Stimulated activated CD8-positive, alpha-beta memory T cell treated with anti-CD3 and anti-CD28 coated beads, Interleukin-2, amount 100 ng/mL, for 1 hour (primary cell): Measurements from ENCODE around the gene SNN.

Experiments used
- DNase-seq, 2 donors: peaks; one replicate each; pipeline ENCODE4 v3.0.0-alpha.2; 2020; ENCODE audit warnings: low read depth in 2 of 2

SNN gene

DNA sequence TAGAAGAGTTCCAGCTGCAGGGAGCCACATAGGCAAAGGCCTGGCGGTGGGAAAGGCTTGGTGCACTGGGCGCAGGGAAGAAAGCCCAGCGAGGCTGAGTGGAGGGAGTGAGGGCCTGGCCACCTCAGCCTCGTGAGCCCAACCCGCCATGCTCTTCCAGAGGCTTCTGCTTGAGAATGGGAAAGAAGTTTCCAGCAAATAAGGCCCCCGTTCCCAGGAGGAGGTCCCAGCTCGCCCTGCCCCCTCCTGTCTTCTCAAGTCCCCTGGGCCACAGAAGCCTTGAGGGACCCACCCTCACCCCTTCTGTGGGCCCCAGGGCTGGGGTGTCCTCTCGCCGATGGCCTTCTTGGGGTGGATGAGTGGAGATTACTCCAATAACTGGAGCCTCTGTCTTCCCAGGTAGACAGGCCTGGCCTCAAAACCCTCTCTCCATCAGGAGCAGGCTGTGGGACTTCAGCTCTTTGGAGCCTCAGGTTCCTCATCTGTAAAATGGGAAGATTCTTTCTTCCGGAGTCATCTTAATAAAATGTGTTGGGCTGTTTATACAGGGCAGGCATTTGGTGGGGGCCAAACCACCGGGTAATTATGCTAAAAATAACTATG, 933 bp upstream of the SNN start:
- no peak for DNase-seq

DNA sequence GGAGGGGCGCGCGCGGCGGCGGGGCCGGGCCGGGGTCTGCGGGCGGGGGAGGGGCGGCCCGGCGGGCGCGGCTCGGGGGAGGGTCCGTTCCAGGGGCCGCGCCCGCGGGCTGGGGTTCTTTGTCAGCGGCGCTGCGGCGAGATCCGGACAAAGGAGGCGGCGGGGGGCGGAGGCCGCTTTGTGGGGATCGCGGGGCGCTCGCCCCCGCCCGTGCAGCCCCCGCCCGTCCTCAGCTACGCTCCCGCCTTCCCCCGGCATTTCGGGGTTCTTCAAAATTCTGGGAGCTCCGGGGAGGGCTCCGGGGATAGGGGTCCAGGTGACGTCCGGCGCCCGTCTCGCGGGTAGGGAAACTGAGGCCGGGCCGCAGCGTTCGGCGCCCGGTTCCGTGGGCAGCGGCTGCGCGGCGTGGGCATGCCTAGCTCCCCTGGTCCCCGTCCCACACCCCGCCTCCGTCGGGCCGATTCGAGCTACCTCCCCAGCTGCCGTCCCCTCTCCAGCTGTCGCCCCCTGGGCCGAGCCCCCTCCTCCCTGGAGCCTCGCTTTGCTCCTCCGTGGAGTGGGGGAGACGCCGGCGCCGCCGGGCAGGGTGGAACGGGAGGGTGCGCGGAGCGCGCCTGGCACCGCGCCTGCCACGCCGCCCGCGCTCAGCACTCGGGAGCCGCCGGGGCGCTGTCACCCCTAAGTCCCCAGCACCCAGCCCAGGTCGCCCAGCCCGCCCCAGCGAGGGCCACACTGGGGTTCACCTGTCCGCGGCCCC, 546 bp downstream of the SNN start:
- DNase-seq = no peak

DNA sequence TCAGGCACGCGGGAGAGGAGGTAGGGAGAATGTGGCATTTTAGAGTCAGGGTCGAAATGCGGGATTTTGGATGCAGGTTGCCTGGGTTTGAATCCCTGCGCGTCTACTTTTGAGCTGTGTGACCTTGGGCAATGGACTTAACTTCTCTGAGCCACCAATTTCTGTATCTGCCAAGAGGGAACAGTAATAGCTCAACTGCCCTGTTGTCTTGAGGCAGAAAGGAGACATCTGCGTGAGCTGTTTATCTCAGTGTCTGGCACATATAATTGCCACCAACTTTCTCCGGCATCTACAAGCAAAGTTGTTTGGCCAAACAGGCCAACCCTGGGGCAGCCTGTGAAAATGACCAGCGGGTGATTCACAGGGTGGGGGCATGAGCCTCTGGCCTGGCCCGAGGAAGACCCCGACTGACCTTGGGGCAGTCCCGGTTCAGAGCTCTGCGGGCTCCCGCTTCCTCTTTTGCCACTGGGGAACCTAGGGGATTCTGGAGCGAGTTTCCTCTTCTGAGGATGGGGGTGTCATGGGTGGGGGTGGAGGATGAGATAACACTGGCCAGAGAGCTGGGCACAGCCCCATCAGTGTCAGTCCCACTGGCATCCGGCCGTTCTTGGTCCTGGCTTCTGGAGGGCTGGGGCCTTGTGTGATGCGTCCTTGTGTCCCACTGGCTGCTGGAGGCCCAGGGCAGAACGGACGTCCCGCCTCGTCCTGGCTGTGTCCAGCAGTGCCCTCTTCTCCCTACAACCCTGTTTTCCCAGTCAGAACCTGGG, 1.3 kb downstream of the SNN start:
- no peak for DNase-seq

DNA sequence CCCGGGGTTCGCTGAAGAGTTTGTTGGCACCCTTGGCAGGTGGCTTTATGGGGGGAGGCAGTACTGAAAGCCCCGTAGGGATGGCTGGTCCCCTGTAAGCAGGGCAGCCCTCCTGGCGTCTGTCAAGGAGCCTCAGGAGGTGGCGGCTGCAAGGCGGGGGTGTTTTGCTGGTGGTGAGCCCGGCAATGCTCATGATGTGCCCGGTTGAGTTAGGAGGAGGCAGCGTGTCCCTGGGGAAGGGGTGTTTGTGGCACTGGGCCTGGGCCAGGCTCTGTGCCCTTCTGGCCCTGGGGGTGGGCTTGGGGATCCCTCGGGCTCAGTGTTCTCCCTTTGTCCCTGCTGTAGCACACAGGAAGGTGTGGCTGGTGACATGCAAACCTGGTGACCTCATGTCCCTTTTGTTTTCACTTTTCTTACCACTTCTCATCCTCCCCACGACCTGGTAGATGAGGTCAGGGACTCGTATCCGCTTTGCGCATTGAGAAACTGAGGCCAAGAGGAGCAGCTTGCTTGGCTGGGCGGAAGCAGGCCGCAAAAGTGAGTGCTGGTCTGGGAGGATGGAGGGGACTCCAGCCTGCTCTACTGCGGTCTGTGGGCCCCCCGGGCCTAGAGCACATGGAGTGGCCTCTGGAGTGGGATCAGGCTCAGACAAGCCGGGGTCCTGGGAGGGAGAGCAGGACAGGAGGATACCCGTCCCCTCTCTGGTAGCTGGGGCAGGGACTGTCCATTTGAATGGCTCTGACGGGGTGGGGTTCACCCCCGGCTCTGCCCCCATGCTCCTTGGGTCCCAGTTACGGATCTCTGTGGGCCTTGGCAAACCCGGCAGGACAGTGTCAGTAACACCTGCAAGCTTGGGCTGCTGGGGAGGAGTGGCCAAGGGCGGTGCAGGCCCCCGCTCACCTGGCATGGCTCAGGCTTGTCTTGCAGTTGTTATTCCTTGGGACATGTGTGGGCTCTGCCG, 2.2 kb downstream of the SNN start:
- no peak for DNase-seq

DNA sequence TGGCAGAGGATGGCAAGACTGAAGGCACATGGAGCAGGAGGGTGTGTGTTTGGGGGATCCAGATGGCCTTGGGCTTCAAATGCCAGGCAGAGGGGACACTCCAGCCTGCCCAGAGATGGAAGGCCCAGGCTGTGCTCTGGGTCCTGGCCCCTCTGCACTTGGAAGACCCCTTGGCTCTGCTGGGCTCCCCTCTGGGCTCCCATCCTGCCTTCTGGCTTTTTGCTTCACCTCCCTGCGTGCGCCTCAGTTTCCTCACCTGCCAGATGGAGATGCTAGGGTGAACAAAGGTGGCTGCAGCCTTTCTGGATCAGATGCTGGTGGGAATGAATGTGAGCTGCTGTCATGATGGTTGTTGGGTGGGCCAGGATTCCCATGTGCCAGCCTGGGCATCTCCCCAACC, 3.0 kb downstream of the SNN start:
- no peak for DNase-seq

DNA sequence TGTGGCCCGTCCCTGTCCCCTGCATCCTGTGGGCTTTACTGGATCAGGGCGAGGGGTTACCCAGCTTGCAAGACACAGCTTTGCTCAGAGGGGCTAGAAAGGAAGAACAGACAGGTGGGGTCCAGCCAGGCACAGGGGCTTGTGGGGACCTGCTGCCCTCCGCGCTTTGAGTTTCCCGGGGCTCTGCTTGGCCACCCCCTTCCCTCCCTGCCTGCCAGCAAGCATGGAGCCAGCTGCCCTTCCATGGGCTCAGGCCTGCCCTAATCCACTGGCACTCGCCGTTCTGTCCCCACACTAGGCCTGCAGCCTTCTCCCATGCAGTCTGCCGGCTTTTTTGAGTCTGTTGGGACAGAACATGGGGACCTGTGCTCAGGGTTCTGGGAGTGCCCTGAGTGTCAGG, 3.4 kb downstream of the SNN start:
- no peak for DNase-seq

DNA sequence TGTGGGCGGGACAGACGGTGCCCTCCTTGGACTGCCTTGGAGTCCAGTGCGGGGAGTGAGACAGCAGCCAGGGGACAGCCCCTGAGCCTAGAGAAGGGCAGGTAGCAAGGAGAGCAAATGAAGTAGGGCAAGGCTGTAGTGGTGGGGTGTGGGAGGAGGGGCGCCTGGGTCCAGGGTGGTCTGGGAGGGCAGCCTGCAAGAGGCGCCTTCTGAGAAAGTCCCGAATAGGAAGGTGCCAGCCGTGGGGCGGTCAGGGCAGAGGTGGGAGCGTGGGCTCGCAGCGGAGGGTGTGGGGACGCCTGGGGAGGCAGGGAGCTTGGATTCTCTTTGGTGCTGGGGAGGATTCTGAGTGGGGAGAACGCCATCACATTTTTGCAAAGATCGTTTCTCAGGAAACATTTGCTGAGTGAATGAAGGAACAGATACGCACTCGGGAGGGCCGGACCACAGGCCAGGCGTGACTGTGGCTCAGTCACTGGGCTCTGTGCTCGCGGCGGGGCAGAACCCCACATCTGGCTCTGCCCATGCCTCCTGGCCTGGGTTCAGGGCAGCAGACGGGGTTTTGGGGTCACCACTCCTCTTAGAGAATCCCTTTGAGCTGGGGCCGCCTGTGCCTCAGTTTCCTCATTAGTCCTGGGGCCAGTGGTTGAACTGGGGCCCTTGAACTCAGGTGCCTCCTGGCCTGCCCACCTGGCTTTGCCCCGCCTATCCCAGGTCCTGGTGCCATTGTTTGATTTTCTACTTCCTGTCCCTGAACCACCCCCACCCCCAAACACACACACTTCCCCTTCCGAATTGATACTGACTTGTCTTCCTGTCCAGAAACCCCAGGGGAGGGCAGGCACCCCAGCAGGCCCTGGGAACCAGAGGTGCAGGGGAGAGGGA, 4.2 kb downstream of the SNN start:
- DNase-seq = no peak

DNA sequence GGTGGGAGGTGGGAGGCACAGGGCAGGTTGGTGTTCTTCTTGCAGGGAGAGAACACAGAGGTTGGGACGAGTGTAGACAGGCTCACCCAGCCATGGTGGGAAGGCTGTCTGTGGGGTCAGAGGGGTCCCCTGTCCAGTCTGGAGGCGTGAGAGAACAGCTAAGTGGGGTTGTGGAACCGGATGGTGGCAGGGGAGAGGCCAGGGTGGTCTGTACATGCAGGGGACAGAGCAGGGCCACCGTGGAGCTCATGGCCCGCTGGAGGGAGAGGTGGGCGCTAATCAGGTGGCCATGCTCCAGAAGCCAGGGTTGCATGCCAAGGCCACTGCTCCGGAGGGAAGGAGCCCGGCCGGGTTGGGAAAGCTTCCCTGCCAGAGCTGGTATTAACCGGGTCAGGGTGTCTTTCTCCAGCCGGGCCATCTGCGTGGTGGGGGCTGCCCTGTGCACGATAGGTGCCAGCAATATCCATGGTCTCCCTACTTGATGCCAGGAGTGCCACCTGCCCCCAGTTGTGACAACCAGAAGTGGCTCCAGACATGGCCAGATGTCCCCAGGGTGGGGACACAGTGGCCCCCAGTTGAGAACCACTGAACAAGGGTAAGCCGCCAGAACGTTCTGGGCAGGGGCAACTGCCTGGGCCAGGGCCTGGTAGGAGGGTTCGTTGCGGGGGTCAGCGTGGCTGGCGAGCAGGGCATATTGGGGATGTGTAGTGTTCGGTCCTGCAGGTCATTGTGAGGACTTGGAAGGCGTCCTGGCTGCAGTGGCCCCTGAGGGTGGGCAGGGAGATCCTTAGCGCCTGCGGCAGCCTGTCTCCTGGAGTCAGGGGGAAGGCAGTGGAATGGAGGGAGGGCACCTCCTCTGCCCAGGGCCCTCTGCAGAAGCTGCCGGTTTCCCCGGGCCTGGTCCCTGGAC, 5.1 kb downstream of the SNN start:
- no peak for DNase-seq

DNA sequence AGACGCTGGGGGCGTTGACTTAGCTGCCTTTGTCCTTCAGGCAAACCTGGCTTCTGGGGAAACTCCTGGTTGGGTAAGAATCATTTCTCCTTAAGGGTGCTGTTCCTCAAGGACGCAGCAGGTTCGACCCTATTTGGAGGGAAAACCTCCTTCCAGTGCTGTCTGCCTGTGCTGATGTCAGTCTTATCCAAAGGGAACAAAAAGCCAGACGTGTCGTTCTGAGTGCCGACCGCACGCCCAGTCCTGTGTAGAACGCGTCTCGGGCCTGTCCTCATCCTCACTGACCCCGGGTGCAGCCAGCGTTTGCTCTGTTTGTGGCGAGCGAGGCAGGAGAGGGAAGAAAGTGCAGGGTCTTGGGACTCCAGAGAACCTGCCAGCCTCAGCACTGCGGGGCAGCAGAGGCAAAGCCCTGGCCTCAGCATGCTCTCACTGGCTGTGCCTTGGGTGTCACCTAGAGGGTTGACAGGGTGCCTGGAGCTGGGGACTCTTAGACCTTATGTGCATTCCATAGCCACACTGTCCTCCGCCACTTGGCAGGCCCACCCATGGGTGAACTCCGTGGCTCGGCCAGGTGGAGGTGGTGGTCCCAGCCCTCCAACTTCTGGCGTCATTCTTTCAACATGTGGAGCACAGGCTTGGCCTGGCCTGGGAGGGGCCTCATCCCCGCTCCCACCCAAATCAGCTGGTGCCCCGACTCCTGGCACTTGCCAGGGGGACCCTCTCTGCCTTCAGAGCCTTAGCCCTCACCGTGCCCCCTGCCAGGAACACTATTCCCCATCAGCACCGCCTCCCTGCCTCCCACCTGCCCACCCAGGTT, 6.0 kb downstream of the SNN start:
- DNase-seq = no peak

DNA sequence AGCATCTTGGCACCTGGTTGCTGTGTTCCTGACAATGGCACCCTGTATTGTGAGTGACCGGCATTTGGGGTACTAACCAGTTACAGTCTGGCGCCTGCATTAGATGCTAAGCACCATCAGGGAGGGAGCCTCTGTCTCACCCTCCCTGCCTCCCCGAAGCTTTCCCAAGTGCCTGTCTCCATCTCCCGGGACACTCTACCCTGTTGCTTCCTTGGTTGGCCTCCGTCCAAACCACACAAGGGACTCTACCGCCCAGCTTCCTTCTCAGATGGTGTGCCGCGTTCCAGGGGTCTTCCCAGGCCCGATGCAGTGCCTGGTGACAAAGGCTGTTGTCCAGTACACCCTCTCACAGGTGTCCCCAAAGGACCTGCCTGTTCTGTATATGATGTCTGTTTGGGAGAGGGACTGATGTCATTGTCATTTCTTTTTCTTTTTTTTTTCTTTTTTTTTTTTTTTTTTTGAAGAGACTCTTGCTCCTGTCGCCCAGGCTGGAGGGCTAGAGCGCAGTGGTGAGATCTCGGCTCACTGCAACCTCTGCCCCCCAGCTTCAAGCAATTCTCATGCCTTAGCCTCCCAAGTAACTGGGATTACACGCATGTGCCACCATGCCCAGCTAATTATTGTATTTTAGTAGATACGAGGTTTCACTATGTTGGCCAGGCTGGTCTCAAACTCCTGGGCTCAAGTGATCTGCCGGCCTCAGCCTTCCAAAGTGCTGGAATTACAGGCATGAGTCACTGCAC, 6.7 kb downstream of the SNN start:
- no peak for DNase-seq

DNA sequence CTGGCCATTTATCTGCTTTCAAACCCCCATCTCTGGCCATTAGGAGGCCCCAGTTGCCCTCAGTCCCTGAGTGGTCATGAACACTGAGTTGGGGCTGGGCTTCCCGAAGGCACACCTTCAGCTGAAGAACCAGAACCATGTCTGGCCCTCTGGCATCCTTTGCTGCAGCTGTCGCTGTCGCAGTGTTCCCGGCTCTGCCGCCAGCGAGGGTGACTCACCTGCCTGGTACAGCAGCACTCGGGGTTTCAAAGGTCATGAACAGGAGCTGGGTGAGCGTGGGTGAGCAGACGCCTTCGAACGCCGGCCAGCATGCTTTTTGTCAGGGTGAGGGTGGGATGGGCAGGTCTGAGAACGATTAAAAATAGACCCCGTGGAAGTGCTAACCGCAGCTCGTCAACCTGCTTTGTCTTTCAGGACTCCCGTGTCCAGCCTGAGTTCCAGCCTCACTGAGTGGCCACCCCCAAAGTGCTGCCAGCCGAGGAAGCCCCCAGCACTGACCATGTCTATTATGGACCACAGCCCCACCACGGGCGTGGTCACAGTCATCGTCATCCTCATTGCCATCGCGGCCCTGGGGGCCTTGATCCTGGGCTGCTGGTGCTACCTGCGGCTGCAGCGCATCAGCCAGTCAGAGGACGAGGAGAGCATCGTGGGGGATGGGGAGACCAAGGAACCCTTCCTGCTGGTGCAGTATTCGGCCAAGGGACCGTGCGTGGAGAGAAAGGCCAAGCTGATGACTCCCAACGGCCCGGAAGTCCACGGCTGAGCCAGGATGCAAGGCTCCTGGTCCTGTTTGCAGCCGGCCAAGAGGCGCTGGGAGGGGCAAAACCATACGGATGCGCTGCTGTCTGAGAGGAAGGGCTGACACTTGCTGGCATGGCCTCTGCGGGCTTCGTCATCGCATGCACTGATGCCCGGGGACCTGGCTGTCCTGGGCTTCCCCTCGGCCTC, 7.6 kb downstream of the SNN start:
- no peak for DNase-seq

DNA sequence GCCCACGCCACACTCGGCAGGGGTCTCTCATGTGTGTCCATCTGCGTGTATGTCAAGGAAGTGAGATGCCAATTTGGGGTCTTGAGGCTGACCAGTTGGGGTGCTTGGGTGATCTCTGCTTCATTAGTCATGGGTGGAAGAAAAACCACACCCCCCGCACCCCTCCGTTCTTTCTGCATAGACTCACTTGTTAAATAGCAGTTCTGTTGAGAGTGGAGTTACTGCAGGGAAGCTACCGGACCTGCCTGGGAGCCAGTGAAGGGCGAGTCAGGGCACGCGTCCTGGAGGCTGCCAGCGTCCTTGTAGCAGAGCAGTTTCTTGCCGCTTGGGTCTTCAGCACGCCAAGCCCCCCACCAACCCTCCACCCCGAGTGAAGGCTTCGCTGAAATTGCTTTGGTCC, 8.5 kb downstream of the SNN start:
- no peak for DNase-seq

DNA sequence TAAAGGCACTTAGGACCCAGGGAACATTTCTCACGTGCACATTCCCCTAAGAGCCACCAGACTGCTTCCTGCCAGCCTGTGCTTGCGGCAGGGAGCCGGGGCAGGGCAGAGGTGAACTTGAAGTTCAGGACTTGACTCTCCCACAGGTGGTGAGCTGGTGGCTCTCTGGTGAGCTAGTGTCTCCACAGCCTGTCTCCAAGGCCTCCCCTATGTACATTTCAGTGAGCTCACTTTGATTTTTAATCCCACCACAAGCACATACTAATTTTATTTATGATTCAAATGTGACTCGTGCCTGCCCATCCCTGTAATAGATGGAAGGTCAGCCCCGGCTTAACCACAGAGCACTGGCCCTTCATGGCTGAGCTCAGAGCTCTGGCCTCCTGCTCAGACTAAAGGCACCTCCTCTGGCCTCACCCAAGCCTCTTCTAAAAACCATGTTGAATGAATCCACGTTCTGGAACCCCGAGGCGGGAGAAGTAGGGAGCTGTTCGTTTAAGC, 9.2 kb downstream of the SNN start:
- DNase-seq = no peak

DNA sequence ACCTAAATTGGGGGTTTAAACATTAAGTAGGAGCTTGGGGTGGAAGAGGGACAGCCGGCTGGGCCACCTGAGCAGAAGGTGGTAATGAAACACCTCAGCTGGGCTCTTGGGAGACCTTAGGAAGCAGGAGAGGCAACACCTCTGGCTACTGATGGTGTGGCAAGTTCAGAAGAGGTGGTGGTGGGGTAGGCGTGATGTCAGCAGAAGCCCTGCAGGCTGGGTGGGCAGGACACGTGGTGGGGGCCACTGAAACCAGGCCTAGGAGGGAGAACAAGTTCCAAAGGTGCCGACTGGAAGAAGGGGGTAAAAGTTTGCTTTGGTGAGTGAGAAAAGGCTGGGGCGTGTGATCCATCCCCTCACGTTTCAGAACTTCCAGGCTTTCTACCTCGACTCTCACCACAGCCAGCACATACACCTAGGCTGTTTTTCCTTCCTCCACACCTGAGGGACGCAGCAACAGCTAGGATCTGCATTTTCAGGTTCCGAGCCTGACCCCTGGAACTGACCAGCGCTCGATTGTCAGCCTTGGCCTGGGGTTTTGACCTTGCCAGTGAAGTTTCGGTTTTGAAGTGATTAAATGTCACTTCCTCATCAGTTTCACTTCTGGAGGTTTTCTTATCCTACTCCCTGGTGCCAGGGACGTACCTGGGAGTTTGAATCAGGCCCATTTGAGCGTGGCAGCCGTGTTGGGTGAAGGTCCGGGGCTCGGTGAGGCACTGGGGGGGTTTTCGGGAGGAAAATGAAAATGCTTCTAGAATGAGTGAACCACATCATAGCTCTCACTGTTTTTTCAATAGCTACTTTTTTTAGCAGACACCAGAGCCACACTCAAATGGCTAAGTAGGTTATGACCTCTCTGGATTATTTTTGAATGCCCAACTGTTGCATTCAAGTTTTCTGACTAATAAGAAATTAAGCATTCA, 10.0 kb downstream of the SNN start:
- DNase-seq = no peak

DNA sequence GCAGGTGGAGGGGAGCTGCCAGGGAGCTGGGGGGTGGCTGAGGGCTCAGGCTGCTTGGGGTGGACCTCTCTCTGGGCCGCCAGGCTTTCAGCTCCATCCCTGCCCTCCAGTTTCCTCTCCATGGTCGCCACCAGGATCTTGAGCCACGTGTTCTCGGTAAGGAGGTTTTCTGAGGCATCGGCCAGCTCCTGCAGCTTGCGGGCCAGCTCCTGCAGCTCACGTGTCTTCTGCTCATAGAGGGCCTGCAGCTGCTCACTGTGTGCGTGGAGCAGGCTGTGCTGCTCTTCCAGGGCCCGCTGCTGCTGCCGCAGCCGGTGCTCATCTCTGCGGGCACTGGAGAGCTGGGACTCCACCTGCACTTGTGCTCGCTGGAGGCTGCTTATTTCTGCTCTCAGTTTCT, 11.0 kb downstream of the SNN start:
- DNase-seq = no peak
